GM19351 (cell line): ENCODE results near the gene TNFAIP6.
A peak's percentile ranks its signal among the peaks of the same experiment; 100 is the strongest.
"Not testable (repeated sequence)": the region's sequence is repeated elsewhere in the genome, so short reads cannot be mapped to it uniquely, and the experiment has no call there.

Source experiments
- ATAC-seq: cut with Tn5 transposase; IDR thresholded peaks from one replicate; pipeline ENCODE4 v1.9.1; 2021; ENCODE audit warnings: mild to moderate bottlenecking, moderate library complexity; ENCODE audit not compliant: unreplicated experiment

TNFAIP6 gene

DNA sequence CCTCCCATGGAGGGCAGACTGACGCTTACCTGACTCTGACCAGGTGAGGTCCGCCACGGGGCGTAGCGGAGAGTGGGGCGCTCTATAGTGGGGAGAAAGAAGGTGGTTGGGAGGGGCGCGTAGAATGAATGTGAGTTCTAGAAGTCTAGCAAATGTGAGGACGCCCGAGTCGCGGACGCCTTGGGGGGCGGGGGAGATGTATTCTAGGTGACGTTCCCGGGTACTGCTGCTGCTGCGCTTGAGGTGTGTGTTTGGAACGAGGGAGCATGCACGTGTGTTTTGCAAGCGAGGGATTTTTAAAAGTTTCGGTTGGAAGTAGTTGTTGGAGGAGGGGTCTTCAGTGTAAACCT, 53.1 kb downstream of the TNFAIP6 start:
- peak; percentile 33 for ATAC-seq

DNA sequence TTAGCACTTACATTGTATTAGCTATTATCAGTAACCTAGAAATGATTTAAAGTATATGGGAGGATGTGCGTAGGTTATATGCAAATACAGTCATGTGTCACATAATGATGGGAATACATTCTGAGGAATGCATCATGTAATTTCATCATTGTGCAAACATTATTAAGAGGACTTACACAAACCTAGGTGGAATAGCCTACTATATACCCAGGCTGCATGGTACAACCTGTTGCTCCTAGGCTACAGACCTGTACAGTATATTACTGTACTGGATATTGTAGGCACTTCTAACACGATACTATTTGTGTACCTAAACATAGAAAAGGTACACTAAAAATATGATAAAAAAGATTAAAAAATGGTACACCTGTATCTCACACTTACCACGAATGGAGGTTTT, 60.3 kb downstream of the TNFAIP6 start:
- ATAC-seq: no peak

DNA sequence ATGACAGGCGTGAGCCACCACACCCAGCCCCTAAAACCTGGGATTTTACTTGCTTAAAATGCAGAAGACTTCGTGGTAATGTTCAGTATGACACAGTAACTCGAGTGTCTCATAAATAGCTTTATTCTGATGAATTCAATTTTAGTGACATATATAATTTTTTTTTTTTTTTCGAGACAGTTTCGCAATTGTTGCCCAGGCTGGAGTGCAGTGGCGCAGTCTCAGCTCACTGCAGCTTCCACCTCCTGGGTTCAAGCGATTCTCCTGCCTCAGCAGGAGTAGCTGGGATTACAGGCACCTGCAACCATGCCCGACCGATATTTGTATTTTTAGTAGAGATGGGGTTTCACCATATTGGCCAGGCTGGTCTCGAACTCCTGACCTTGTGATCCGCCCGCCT, 64.3 kb downstream of the TNFAIP6 start:
- not testable (repeated sequence) for ATAC-seq

DNA sequence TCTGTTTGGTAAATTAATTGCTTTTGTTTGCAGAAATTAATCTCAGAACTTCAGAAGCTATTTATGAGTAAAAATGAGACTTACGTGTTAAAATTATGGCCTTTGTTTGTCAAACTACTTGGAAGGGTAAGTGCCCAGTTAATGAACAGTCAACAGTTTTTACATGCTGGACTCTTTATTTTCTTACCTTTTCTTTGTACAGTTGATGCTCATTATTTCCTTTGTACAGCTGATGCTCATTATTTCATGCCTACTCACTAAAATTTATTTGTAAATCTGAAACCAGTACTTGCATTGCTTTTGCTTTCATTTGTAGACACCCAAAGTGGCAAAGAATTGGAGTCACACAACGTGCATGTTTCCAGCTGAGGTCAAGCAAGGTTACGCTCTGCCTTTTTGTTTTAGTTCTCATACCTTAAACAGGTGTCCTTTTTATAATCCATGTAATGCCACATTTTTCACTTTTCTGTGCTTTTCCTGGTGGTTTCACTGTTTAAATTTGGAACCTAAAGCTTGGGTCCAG, 65.6 kb downstream of the TNFAIP6 start:
- peak; percentile 89 for ATAC-seq

DNA sequence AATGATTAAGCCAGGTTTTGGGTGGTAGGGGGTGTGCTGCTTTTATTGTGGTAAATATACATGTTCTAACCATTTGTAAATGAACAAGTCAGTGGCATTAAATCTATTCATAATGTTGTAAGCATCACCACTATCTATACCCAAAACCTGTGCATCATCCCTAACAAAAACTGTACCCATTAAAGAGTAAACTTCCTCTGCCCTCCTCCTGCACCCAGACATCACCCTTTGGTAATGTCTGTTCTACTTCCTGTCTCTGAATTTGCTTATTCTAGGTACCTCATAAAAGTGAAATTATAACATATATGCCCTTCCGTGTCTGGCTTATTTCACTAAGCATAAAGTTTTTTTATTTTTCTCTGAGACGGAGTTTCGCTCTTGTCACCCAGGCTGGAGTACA, 66.4 kb downstream of the TNFAIP6 start:
- ATAC-seq: no peak
